NCI-H1417 treated with DMSO at 0.1 percent for 48 hours (cell line): ENCODE data around the gene LSR.
A peak's percentile ranks its signal among the peaks of the same experiment; 100 is the strongest.

Experiments
- DNase-seq: peaks from one replicate; lab custom pipeline; 2025; lab: John Stamatoyannopoulos, UW

LSR gene

GRCh38 chr19:35248310-35249145 is at the start of gene LSR:
LSR (plus strand) TSS chr19:35249002; CDS start chr19:35249023, 21 bp downstream.
- DNase-seq = peak; percentile 59

GRCh38 chr19:35199481-35199880 is 49.3 kb upstream of the LSR start:
- no peak for DNase-seq

- DNase-seq = no peak
Observed at GRCh38 chr19:35202722-35203688, 45.8 kb upstream of the LSR start.

- DNase-seq = no peak
Observed at GRCh38 chr19:35204799-35205732, 43.7 kb upstream of the LSR start.

GRCh38 chr19:35205733-35206323 is 43.0 kb upstream of the LSR start:
- DNase-seq = no peak

- no peak for DNase-seq
Observed at GRCh38 chr19:35206379-35206778, 42.4 kb upstream of the LSR start.

- no peak for DNase-seq
Observed at GRCh38 chr19:35206855-35207254, 41.9 kb upstream of the LSR start.

GRCh38 chr19:35207391-35207871 is 41.4 kb upstream of the LSR start:
- no peak for DNase-seq

GRCh38 chr19:35208121-35208520 is 40.7 kb upstream of the LSR start:
- no peak for DNase-seq

- DNase-seq = no peak
Observed at GRCh38 chr19:35209646-35210045, 39.2 kb upstream of the LSR start.

GRCh38 chr19:35211545-35212230 is 37.1 kb upstream of the LSR start:
- no peak for DNase-seq

GRCh38 chr19:35212241-35212640 is 36.6 kb upstream of the LSR start:
- DNase-seq = no peak

- DNase-seq = peak; percentile 42
Observed at GRCh38 chr19:35213663-35214632, 34.9 kb upstream of the LSR start.

- DNase-seq = no peak
Observed at GRCh38 chr19:35214766-35215422, 33.9 kb upstream of the LSR start.

- DNase-seq = no peak
Observed at GRCh38 chr19:35216016-35216832, 32.6 kb upstream of the LSR start.

GRCh38 chr19:35216833-35217648 is 31.8 kb upstream of the LSR start:
- DNase-seq = no peak

- DNase-seq = no peak
Observed at GRCh38 chr19:35217649-35217990, 31.2 kb upstream of the LSR start.
